Stimulated activated CD4-positive, alpha-beta T cell treated with anti-CD3 and anti-CD28 coated beads, Interleukin-4, amount 100 ng/mL, for 48 hours (primary cell): ENCODE results near the gene RFXANK.
"Not testable (repeated sequence)": the region's sequence is repeated elsewhere in the genome, so short reads cannot be mapped to it uniquely, and the experiment has no call there.

Source experiments
- DNase-seq, 2 donors: peaks; one replicate each; pipeline ENCODE4 v3.0.0-alpha.2; 2020; ENCODE audit warnings: low read depth in 2 of 2

The RFXANK gene

DNA sequence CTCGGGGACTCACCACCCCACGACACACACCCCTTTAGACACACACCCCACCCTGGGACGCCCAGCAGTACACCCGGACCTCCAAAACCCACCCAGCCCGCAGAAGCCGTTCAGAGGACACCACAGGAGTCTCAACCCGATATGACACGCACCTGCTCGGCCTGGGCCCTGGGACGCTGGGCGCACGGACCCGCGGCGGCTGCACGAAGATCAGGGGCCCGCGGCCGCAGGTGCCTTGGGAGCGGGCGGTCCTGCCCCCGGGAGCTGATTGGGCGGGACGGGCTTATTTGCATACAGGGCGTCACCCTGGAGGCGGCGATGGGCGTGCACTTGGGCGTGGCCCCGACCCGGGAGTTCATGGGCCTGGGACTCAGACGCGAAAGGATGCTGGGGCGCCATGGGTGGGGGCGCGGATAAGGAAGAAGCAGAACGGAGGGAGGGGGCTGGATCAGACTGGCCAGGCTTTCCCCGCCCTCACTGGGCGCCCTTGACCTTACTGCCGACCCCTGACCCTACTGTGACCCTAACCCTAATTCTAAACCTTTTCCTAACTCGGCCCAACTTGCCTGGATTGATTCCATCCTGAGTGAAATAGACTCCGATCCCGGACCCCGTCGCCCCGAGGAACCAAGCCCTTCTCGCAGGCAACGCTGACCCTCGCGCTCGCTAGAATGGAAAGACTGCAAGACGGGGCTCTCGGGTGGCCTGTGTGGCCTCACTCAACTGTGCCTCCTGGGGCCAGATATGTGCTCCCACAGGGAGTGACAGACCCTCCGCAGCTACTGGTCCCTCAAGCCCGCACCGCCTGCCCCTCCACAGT is 21.8 kb upstream of the RFXANK start, which contains the start of gene MEF2B:
Gene MEF2B (minus strand): TSS at position 211 of the 820 bp plus-strand sequence. CDS start 19,528 bp downstream, outside the sequence.
- peak; percentile 71 to 83 for DNase-seq

DNA sequence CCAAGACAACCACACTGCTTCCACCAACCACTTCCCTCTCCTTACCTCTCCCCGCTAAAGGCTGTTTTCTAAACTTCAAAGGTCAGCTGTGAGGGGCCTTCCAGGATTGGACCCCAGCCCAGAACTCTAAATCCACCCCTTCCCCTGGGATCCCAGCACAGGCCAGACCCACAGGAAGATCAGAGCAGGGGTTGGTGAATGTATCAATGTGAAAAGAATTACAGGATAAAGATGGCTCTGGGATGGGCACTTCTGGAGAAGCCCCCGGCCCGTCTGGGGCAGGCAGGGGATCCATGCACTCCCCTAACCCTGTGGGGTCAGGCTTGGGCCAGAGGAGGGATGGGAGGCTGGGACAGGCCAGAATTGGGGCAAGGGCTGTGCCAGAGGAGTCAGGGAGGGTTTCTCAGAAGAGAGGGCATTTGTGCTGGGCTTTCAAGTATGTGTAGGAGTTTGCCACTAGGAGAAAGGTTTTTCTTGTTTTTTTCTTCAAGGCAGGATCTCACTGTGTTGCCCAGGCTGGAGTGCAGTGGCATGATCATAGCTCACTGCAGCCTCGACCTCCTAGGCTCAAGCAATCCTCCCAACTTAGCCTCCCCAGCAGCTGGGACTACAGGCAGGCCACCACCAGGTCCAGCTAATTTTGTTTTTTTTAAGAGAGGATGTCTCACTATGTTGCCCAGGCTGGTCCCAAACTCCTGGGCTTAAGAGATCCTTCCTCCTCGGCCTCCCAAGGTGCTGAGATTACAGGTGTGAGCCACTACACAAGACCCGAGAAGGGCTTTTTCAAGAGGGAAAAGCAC is 21.0 kb upstream of the RFXANK start:
- no peak for DNase-seq

DNA sequence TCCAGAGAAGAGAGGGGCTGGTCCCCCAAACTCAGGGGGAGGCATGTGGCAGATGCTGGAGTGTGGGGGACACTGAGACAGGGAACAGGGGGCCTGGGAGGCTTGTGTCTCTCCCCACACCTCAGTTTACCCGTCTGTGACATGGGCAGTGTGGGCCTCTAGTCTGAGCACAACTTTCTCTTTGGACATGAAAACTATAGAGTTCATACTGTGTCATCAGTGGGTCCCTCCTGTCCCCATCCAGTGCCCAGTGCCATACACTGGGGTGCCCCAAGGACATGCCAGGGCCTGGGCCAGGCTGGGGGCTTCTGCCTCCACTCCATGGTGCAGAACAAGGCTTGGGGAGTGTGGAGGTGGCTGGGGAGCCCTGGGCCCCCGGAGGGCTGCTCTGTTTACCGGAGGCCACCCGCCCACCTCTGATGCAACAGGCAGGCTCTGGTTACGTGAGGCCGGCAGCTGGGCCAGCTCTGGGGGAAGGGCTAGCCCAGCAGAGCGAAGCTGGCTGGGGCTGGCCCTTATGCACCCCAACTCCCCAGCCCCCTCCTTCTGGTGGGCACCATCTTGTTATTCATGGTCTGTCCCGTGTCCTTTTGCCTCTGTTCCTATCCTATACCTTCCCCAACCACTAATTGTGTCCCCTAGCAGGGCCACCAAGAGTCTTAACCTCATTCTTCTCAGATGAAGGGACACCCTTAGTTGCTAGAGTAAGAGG is 20.1 kb upstream of the RFXANK start:
- no peak for DNase-seq

DNA sequence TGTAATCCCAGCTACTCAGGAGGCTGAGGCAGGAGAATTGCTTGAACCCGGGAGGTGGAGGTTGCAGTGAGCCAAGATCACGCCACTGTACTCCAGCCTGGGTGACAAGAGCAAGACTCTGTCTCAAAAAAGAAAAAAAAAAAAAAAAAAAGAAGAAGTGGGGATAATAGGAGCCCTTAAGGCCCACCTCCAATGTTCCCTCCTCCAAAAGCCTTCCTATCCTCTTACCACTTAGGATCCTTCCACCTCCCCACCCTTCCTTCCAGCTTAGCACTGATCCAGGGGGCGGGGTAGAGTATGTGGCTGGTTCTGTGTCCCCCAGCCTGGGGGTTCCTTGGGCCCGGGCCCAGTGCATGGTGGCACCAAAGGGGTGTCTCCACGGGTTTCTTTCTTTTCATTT is 18.8 kb upstream of the RFXANK start:
- DNase-seq: not testable (repeated sequence)

DNA sequence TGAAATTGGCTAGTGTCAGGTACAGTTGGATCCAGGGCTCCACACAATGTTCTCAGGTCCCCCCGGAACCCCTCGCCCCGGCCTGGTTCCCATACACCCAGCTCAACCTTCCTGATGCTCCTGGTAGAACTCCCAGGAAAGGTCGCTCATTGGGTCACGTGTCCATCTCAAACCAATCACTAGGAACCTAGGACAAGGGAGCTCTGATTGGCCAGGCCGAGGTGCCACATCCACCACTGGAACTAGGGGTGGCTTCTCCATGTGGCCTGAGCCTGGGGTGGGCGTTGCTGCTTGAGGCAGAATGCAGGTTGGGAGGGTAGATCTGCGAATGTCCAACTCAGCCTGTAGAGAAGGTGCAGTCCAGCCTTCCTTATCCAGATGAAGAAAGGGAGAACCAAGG is 15.1 kb upstream of the RFXANK start:
- DNase-seq: no peak

DNA sequence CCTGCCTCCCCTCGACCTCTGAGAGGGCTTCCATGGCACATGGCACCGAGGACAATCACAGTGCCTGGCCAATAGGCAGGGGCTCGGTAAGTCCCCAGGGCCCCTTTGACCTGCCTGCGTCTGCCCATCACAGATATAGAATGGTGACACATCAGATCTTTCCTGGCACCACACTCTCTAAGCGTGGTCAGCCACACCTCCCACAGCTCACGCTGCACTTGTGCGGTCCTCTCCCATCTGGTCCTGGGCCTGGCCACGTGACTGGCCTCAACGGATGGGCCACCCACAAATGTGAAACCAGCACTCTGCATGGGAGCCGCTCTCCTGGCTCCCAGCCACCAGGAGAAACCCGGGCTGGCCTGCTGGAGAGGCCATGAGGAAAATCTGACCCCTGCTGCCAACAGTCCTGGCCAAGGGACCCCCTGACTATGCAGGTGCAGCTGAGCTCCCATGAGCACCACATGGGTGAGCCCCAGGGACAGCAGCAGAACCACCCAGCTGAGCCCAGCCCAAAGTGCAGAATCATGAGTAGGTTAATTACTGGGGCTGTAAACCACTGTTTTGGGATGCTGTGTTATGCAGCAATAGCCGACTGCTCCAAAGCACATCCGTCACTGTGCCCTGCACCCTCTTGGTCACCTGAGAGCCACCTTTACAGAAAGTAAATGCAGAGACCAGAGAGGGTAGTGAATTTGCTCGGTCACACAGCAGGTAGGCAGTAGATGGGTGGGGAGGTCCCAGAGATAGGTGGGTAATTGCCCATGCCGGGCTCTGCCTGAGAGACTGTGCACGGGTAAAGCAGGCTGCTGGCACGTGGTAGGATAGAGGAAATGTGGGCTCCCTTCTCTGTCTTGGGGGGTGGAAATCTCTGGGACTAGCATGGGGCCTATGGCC is 12.3 kb upstream of the RFXANK start:
- no peak for DNase-seq

DNA sequence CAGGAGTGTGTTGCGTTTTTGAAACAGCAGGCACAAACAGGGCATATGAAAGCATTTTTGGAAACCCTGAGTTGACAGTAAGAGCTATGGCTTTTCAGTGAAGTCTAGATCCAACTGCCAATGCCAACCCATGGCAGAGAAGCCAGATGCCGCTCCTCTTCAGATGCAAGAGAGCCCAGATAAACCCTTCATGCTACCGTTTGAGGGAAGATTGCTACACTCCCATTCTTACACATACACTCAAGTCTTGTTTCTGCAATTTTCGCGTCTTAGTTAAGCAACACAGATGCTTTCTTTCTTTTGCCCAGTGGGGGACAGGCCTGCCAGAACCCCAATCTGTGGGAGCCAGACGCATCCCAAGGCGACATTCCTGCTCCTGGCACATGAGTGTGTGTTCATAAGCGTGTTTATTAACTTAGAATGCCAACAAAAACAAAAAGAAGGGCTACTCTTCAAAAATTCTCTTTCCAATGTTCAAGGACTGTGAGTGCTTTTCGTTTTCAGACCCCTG is 10.5 kb upstream of the RFXANK start:
- DNase-seq: no peak

DNA sequence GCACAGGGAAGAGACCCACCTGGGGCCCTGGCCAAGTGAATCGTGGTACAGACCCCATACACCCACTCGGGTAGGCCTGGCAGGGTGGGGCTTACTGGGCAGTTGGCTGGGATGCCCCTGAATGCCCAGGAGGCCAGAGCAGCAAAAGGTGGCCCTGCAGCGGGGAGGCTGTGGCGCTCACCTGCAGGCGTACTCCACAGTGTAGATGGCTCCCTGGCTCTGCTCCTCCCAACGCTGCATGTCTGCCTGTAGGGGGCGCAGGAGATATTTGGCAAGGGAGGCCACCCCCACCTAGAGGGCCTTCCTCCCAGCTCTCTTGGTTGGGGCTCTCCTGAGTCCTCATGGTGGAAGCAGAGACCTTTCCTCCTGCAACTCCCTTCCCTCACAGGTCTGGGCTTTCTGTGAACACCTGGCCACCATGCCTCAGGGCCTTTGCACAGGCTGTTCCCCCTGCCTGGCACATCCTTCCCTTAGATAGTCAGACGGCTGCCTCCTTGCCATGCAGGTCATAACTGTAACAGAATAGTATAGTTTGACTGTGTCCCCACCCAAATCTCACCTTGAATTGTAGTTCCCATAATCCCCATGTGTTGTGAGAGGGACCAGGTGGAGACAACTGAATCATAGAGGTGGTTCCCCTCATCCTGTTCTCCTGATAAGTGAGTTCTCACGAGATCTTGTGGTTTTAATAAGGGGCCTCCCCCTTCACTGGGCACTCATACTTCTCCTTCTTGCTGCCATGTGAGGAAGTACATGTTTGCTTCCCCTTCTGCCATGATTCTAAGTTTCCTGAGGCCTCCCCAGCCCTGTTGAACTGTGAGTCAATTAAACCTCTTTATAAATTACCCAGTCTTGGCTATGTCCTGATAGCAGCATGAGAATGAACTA is 6.0 kb upstream of the RFXANK start:
- peak; percentile 42 to 59 for DNase-seq

DNA sequence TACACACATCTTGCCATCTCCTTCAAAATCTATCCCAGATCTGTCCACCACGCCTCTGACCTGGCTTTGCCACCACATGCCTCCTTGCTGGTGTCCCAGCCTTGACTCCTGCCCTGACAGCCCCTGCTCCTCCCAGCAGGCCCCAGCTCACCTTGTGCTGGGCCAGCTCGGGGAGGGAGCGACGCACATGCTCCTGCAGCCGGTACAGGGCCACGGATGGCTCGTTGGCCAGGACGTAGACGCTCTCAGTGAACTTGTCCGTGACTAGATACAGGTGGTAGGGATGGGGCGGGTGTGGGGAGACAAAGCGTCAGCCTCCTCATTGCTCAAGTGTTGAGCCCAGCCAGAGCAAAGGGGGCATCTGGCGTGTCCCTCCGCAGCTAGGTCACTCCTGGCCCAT is 5.3 kb upstream of the RFXANK start:
- DNase-seq: no peak

DNA sequence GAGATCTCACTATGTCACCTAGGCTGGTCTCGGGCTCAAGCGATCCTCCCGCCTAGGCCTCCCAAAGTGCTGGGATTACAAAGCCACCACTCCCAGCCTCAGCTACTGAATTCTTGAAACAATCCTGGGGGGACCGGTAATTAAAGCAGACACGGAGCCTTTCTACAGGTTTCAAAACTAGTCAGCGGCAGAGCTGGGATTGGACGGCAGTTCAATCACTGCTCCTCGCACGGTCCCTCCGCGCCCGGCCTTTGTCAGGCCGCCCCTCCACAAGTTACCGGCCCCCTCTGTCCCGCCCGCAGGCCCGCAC is 335 bp upstream of the RFXANK start:
- DNase-seq: no peak

DNA sequence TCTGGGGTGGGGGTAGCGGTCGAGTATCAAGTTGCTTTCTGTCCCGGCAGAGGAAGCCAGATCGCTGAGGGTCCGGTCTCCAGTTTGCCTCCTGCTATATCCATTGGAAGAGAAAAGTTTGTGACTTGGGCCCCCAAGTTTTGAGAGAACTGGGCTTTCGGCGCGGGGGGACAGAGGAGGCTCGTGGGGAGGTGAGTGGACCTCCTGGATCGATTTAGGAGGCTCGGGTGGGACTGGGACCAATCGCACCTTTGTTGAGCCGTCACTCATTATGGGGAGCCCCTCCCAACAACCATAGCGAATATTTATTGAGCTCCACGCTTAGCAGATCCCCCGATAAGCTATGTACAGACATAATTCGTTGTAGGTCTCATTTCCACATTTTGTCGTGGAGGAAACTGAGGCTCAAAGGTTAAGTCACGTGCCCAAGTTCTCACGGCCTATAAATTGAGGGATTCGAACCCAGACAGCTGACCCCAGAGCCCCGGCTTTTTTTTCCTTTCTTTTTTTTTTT is 909 bp downstream of the RFXANK start:
- no peak for DNase-seq

DNA sequence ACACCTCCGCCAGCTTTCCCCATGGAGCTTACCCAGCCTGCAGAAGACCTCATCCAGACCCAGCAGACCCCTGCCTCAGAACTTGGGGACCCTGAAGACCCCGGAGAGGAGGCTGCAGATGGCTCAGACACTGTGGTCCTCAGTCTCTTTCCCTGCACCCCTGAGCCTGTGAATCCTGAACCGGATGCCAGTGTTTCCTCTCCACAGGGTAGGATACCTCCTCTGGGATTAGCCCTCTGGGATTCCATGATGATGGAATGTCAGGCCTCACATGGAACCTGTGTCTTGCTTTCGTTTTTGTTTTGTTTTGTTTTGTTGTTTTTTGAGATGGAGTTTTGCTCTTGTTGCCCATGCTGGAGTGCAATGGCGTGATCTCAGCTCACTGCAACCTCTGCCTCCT is 1.9 kb downstream of the RFXANK start:
- DNase-seq: no peak

DNA sequence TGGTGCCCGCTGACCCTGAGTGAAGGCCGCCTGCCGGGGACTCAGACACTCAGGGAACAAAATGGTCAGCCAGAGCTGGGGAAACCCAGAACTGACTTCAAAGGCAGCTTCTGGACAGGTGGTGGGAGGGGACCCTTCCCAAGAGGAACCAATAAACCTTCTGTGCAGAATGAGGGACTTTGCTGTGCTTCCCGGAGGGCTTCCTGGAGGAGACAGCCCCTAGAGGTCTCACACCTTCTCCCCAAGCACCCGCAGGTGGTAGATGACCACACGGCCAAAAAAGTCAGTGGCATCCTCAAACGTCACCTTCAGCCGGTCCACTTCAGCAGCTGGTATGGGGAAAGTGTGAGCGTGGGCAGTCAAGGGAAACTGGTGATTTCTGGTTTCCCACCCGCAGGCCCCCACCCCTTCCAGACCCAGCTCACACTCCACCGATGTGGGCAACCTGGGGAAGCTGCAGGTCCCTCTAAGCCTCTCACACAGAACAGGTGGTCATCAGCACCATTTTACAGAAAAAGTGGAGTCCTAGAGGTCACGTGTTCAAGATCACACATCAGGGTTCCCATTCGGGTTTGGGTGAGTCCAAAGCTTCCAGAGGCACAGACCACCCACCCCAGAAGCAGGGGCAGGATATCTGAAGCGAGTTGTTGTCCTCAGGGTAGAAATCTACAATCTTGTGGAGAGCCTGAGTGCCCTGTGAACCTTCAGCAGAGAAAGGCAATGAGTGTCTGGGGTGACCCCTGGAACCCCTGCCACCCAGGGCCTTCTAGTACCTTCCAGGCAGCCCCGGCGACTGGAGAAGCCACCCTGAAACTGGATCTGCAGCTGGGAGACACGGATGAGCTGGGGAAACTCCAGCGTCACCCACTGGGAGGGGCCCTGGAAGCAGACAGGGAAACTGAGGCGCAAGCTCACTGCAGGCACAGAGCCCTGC is 9.9 kb downstream of the RFXANK start:
- no peak for DNase-seq

DNA sequence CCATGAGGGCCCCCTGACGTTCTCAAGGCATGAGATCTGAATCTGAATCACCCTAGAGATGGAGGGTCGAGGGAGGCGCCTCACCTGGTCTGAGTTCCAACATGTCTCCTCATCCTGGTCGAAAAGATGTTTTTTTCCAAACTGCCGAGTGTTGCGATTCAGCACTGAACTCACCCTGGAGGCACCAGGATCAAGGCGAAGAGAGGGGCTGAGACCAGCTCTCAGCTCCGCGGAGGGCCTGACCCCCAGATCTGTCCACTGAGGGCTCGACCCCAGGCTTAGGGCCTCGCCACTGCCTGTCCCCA is 10.6 kb downstream of the RFXANK start:
- DNase-seq: no peak

DNA sequence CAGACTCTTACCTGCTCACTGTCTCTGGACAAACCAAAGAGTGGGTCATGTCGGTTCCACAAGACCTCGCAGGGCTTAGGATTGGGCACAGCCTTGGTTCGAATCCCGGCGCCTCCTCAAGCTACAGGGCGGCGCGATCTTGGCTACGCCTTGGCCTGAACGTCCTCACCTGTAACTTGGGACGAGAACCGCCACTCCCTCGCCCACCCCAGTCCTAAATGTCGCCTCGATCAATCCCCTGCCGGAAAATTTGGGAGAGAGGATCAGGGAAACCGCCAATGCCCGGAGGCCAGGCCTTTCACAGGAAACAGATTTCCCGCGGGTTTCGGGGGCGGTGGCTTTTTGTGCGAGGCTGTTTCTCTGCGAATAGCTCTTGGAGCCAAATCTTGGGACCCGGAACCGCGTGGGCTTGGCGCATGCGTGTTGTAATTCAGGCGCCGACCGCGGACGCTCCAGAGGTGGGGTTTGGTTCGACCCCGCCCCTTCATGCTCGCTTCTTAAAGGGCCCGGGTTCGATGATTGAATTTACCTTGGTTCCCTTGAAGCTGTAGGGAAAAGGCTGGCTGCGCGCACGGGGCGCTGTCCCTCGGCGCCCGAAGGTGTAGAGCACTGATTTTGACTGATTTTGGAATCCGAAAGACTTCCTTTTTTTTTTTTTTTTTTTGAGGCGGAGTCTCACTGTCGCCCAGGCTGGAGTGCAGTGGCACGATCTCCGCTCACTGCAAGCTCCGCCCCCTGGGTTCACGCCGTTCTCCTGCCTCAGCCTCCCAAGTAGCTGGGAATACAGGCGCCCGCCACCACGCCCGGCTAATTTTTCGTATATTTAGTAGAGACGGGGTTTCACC is 11.2 kb downstream of the RFXANK start, which contains the start of gene NR2C2AP:
Gene NR2C2AP (minus strand): TSS at position 403 of the 845 bp plus-strand sequence. CDS start 354 bp downstream, at position 49.
- DNase-seq: peak; percentile 93 to 94

DNA sequence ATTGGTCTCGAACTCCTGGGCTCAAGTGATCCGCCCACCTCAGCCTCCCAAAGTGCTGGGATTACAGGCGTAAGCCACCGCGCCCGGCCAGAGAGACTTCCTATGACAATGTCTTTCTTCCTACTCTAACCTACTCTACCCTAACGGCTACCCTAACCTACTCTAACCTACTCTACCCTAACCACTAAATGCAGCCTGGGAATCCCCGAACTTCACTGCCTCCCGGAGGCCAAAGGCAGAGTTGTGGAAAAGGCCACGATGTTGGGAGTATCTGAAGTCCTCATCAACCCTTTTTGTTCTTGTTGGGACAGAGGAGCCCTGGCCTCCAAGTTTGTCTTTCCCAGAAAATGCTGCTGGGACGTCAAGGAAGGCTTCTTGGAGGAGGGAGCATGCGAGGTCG is 12.1 kb downstream of the RFXANK start:
- no peak for DNase-seq

DNA sequence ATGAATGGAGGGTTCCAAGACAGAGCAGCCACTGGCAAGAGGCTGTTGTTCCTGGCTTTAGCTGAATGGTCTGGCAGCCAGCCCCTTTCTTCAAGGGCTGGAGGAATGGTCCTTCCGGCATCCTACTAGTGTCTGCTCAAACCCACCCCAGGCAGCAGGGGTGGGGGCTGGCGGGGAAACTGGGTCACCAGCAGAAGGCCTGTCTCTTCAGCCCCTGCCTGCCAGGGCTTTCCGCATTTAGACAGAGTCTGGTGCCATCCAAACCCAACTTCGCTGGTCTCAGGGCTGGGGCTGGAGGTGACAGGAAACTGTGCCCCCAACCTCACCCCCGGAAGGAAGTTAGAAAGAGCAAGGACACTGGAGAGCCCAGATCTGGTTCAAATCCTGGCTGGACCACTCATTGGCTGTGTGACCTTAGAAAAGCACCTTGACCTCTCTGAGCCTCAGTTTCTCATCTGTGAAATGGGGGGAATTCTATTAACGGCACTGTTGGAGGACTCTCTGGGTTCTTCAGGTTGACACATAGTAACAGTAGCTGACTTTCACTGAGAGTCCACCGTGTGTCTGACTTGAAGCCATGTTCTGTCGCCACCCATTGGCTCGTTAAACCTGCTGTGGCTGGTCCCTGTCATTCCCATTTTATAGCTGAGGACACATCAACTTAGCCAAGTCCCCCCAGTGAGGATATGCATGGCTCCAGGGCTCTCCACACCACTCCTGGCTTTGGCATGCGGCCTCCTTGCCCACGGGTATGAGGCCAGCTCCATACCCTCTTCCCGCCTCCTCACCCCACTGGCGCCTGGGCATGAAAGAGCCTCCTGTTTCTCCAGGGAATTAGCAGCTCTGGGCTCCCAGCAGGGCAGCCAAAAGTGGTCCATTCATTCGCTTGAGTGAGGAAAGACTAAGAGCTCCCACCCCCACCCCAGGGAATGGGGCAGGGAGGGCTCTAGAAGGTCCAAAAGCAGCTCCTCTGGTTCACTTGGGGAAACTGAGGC is 13.7 kb downstream of the RFXANK start:
- DNase-seq: no peak
